Heart left ventricle (tissue), 13 donors: Measurements from ENCODE around the gene VTI1A.

ENCODE experiments used
- POLR2A ChIP-seq, 2 donors: fragments of 450-650 bp; IDR thresholded peaks; one replicate each; pipeline ENCODE4 v1.6.1; 2017; ENCODE audit warnings: antibody characterized with exemption in 2 of 2, mild to moderate bottlenecking in 2 of 2, moderate library complexity in 2 of 2
- TF ChIP-seq, protein P1 (sequence below), 12 donors: fragments of 200-600 bp; sonication (generic) in 4 of 12; IDR thresholded peaks; one replicate each; pipeline versions ENCODE4 v1.5.0 to v1.8.0; 2018 to 2022; ENCODE audit warnings: antibody characterized with exemption in 12 of 12, mild to moderate bottlenecking in 5 of 12
- donor health status: ischemic (EF 13 %, LVEDD 7.1; RV severe dilation, severe dysfunction).
- donor health status: DM: no; HTN: yes; CAD: no.
- donor health status: DM: no; HTN: no; CAD: no.
- donor health status: ischemic (EF 25% LVEDD 6.9; RV normal size, moderate dysfunction).
- donor health status: ischemic (EF 25% LVEDD 5.7; RV mildly dilated, moderate dysfunction).
- donor health status: ischemic (EF 35%, LVEDD 5.7; RV mildly dilated, moderate dysfunction).
- donor health status: nonischemic (EF 11% LVEDD 7.7; RV severe dilation, severe dysfunction).
- donor health status: DM: yes; HTN: yes; CAD: no.
- donor health status: PGD.
- donor health status: ischemic (EF 29% LVEDD 5.4; RV normal size, mild dysfunction).
- donor health status: nonischemic (EF 23%, LVEDD 6.1; RV moderate dilation, normal function).

GRCh38 chr10:112654794-112655193 lies 207.8 kb downstream of the VTI1A start:
- TF ChIP-seq, protein P1, sequence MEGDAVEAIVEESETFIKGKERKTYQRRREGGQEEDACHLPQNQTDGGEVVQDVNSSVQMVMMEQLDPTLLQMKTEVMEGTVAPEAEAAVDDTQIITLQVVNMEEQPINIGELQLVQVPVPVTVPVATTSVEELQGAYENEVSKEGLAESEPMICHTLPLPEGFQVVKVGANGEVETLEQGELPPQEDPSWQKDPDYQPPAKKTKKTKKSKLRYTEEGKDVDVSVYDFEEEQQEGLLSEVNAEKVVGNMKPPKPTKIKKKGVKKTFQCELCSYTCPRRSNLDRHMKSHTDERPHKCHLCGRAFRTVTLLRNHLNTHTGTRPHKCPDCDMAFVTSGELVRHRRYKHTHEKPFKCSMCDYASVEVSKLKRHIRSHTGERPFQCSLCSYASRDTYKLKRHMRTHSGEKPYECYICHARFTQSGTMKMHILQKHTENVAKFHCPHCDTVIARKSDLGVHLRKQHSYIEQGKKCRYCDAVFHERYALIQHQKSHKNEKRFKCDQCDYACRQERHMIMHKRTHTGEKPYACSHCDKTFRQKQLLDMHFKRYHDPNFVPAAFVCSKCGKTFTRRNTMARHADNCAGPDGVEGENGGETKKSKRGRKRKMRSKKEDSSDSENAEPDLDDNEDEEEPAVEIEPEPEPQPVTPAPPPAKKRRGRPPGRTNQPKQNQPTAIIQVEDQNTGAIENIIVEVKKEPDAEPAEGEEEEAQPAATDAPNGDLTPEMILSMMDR (IDR thresholded peaks at IDR 0.05), result no peak
- no peak for TF ChIP-seq POLR2A (IDR thresholded peaks at IDR 0.05)
